Measurements from ENCODE around the gene TNFAIP2. TPM values are rescaled to one million over a fixed set of nuclear protein-coding genes. Genes with fewer than 3 reads are reported as not detected.

Gene TNFAIP2
- total and polyA plus RNA-seq, 12 donors: 5.2 to 615 (median 115) TPM

GRCh38 chr14:103155826-103156394 lies 32.6 kb downstream of the TNFAIP2 start:
- DNase-seq: peak in 1 of 7 donors; percentile 33
- peaks cover 7 to 9% of the 10 kb centered on the region in 2 donors for H3K4me1 ChIP-seq (replicated peaks in 1 of 2)
- no peaks in the 10 kb centered on the region for H3K36me3 ChIP-seq (replicated peaks in 1 of 2)
- no peak overlapping the region for H3K27ac ChIP-seq
- no peaks in the 10 kb centered on the region for H3K27me3 ChIP-seq
- WGBS, 4 donors: 66 to 71% (median 69%) methylated on average over 7 to 9 of the region's 9 CpGs
- no peak for TF ChIP-seq CTCF (IDR thresholded peaks at IDR 0.05)
- TF ChIP-seq POLR2A (IDR thresholded peaks at IDR 0.05): no peak
- intact Hi-C loops (cut with DNase I): no loop called here
- H3K4me3 ChIP-seq: no peak overlapping the region
- no peaks in the 10 kb centered on the region for H3K9me3 ChIP-seq (replicated peaks in 1 of 3)

- WGBS, 4 donors: 82 to 88% (median 84%) methylated on average over 8 to 21 of the region's 21 CpGs
- DNase-seq: no peak
- peaks cover 7 to 9% of the 10 kb centered on the region in 2 donors for H3K4me1 ChIP-seq (replicated peaks in 1 of 2)
- intact Hi-C loops (cut with DNase I): no loop called here
- no peaks in the 10 kb centered on the region for H3K27me3 ChIP-seq
- H3K27ac ChIP-seq: no peak overlapping the region
- H3K4me3 ChIP-seq: no peak overlapping the region
- no peaks in the 10 kb centered on the region for H3K9me3 ChIP-seq (replicated peaks in 1 of 3)
- TF ChIP-seq CTCF (IDR thresholded peaks at IDR 0.05) (no peak), POLR2A (IDR thresholded peaks at IDR 0.05) (no peak)
- H3K36me3 ChIP-seq (replicated peaks in 1 of 2): no peaks in the 10 kb centered on the region
Measured at GRCh38 chr14:103156651-103157378, 33.6 kb downstream of the TNFAIP2 start.

GRCh38 chr14:103157969-103158368 lies 34.7 kb downstream of the TNFAIP2 start:
- Histone ChIP-seq H3K4me3 (no peak overlapping the region), H3K36me3 (replicated peaks in 1 of 2) (no peaks in the 10 kb centered on the region), H3K27me3 (no peaks in the 10 kb centered on the region), H3K4me1 (replicated peaks in 1 of 2) (peaks cover 7 to 9% of the 10 kb centered on the region in 2 donors), H3K27ac (no peak overlapping the region), H3K9me3 (replicated peaks in 1 of 3) (no peaks in the 10 kb centered on the region)
- intact Hi-C loops (cut with DNase I): no loop called here
- DNase-seq: no peak
- TF ChIP-seq CTCF (IDR thresholded peaks at IDR 0.05) (no peak), POLR2A (IDR thresholded peaks at IDR 0.05) (no peak)
- 92 to 95% (median 94%) methylated on average over 19 of the region's 19 CpGs for WGBS, 4 donors

- H3K4me3 ChIP-seq: no peak overlapping the region
- H3K36me3 ChIP-seq (replicated peaks in 1 of 2): no peaks in the 10 kb centered on the region
- no peak for DNase-seq
- H3K4me1 ChIP-seq (replicated peaks in 1 of 2): peaks cover 7 to 9% of the 10 kb centered on the region in 2 donors
- no peaks in the 10 kb centered on the region for H3K27me3 ChIP-seq
- no peaks in the 10 kb centered on the region for H3K9me3 ChIP-seq (replicated peaks in 1 of 3)
- TF ChIP-seq POLR2A (IDR thresholded peaks at IDR 0.05): no peak
- no peak for TF ChIP-seq CTCF (IDR thresholded peaks at IDR 0.05)
- H3K27ac ChIP-seq: no peak overlapping the region
- 67 to 75% (median 73%) methylated on average over 1 of the region's 1 CpG for WGBS, 4 donors
- intact Hi-C loops (cut with DNase I): no loop called here
Measured at GRCh38 chr14:103158688-103159087, 35.4 kb downstream of the TNFAIP2 start.
